Measurements from ENCODE around the gene GOLGA6A. TPM values are rescaled to one million over a fixed set of nuclear protein-coding genes. Genes with fewer than 3 reads are reported as not detected.

GOLGA6A gene
- total RNA-seq, 2 experiments from 2014 or later = 0.16 to 0.42 TPM

DNA sequence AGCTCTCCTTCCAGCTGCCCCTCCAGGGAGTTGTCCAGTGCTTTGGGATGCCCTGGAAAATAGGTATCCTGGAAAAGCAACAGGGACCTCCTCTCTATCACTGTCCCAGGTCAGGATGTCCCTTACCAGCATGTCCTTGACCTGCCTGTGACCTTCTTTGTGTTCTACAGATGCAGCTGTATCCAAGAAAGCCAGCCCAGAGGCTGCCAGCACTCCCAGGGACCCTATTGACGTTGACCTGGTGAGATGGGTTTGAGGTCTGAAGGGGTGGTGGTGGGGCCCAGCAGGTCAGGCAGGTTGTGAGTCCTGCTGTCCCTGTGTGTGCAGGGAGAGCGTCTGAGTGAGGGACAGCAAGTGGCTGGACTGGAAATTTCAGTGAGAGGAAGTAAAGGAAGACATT is 57.7 kb downstream of the GOLGA6A start:
- Histone ChIP-seq H3K36me3 (ENCODE audit: insufficient read depth, low read length) (peaks cover 72% of the 10 kb centered on the region), H3K27me3 (ENCODE audit: control insufficient read depth in 1 of 2, insufficient read depth in 2 of 2, low read length in 2 of 2) (no peaks in the 10 kb centered on the region), H3K27ac (ENCODE audit: low read depth in 1 of 2, low read length in 2 of 2) (no peak overlapping the region), H3K9me3 (ENCODE audit: control insufficient read depth in 1 of 2, insufficient read depth in 1 of 2, low read length in 2 of 2) (no peaks in the 10 kb centered on the region), H3K4me1 (ENCODE audit: insufficient read depth, low read length) (no peaks in the 10 kb centered on the region), H3K4me3 (ENCODE audit: low read length) (no peak overlapping the region)
- Mint-ChIP-seq H3K4me3 (no peak overlapping the region), H3K27me3 (no peaks in the 10 kb centered on the region), H3K27ac (no peak overlapping the region), H3K36me3 (ENCODE audit: low read depth) (peaks cover 88% of the 10 kb centered on the region), H3K4me1 (ENCODE audit: low read depth) (no peaks in the 10 kb centered on the region), H3K9me3 (no peaks in the 10 kb centered on the region)
- DNase-seq (no peak), ATAC-seq (ENCODE audit: poor library complexity) (no peak)
- TF ChIP-seq, protein P1, sequence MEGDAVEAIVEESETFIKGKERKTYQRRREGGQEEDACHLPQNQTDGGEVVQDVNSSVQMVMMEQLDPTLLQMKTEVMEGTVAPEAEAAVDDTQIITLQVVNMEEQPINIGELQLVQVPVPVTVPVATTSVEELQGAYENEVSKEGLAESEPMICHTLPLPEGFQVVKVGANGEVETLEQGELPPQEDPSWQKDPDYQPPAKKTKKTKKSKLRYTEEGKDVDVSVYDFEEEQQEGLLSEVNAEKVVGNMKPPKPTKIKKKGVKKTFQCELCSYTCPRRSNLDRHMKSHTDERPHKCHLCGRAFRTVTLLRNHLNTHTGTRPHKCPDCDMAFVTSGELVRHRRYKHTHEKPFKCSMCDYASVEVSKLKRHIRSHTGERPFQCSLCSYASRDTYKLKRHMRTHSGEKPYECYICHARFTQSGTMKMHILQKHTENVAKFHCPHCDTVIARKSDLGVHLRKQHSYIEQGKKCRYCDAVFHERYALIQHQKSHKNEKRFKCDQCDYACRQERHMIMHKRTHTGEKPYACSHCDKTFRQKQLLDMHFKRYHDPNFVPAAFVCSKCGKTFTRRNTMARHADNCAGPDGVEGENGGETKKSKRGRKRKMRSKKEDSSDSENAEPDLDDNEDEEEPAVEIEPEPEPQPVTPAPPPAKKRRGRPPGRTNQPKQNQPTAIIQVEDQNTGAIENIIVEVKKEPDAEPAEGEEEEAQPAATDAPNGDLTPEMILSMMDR (IDR thresholded peaks at IDR 0.05) = no peak
- CTCF ChIA-PET = interaction anchor here (0.6 kb wide), 1 partner anchor 29 kb away, joined by 3 read pairs; no protein-coding TSS in a partner anchor
- intact Hi-C loops (cut with DNase I, micrococcal nuclease) = no loop called here
- POLR2A ChIA-PET = no interaction called here

DNA sequence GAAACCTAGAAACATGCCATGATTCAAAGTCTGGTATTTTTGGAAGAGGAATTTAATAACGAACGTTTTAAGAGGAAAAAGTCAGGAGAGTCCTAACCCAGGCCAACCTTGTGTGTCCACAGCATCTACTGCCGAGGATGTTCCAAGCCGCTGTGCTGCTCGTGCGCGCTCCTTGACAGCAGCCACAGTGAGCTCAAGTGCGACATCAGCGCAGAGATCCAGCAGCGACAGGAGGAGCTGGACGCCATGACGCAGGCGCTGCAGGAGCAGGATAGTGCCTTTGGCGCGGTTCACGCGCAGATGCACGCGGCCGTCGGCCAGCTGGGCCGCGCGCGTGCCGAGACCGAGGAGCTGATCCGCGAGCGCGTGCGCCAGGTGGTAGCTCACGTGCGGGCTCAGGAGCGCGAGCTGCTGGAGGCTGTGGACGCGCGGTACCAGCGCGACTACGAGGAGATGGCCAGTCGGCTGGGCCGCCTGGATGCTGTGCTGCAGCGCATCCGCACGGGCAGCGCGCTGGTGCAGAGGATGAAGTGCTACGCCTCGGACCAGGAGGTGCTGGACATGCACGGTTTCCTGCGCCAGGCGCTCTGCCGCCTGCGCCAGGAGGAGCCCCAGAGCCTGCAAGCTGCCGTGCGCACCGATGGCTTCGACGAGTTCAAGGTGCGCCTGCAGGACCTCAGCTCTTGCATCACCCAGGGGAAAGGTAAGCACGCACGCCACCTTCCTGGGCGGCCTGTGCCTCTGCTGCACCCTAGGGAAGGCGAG is 59.5 kb downstream of the GOLGA6A start:
- ATAC-seq (ENCODE audit: poor library complexity) (no peak), DNase-seq (no peak)
- Mint-ChIP-seq H3K4me1 (ENCODE audit: low read depth) (no peaks in the 10 kb centered on the region), H3K4me3 (no peak overlapping the region), H3K9me3 (no peaks in the 10 kb centered on the region), H3K27ac (no peak overlapping the region), H3K36me3 (ENCODE audit: low read depth) (peaks cover 79% of the 10 kb centered on the region), H3K27me3 (no peaks in the 10 kb centered on the region)
- POLR2A ChIA-PET = no interaction called here
- no peaks in the 10 kb centered on the region for H3K9me3 ChIP-seq (ENCODE audit: control insufficient read depth in 1 of 2, insufficient read depth in 1 of 2, low read length in 2 of 2)
- CTCF ChIA-PET = no interaction called here
- no peak overlapping the region for H3K4me3 ChIP-seq (ENCODE audit: low read length)
- H3K27ac ChIP-seq (ENCODE audit: low read depth in 1 of 2, low read length in 2 of 2) = no peak overlapping the region
- intact Hi-C loops (cut with DNase I, micrococcal nuclease) = no loop called here
- peaks cover 62% of the 10 kb centered on the region for H3K36me3 ChIP-seq (ENCODE audit: insufficient read depth, low read length)
- no peaks in the 10 kb centered on the region for H3K27me3 ChIP-seq (ENCODE audit: control insufficient read depth in 1 of 2, insufficient read depth in 2 of 2, low read length in 2 of 2)
- no peaks in the 10 kb centered on the region for H3K4me1 ChIP-seq (ENCODE audit: insufficient read depth, low read length)
- TF ChIP-seq, protein P1 (IDR thresholded peaks at IDR 0.05) = no peak

Other genes starting within 250 kb of the GOLGA6A start
- not detected for gene TBC1D21, start 209.0 kb downstream of the GOLGA6A start, total RNA-seq
- 1 to 10 TPM; 3.0 to 3.5 TPM for gene LOXL1, start 156.1 kb downstream of the GOLGA6A start, total RNA-seq
- 1 to 10 TPM; 4.6 to 5.3 TPM for gene STOML1, start 90.3 kb downstream of the GOLGA6A start, total RNA-seq
- 10 to 100 TPM; 39.2 to 42.9 TPM for gene PML, start 87.8 kb downstream of the GOLGA6A start, total RNA-seq
- not detected for gene ISLR2, start 48.0 kb upstream of the GOLGA6A start, total RNA-seq
- gene ISLR, start 91.2 kb upstream of the GOLGA6A start, total RNA-seq = not detected
- gene STRA6, start 120.2 kb upstream of the GOLGA6A start, total RNA-seq = not detected
- not detected for gene CCDC33, start 153.8 kb upstream of the GOLGA6A start, total RNA-seq